Right lobe of liver (tissue), 6 donors: ENCODE measurements around the gene SERPINB10. TPM values are rescaled to one million over a fixed set of nuclear protein-coding genes. Genes with fewer than 3 reads are reported as not detected.

ENCODE experiments used
- ATAC-seq, 4 donors: fragments of 200-7000 bp; cut with Tn5 transposase; one replicate each; pipeline ENCODE4 v1.9.1; 2020; ENCODE audit warnings: mild to moderate bottlenecking in 4 of 4, moderate library complexity in 4 of 4
- DNase-seq, 3 donors: peaks; one replicate each; pipeline ENCODE4 v3.0.0-alpha.2; 2020
- H3K27ac ChIP-seq, 3 donors: fragments of 200-600 bp; one replicate each; pipeline ENCODE4 v1.8.0; 2022
- H3K27me3 ChIP-seq, 2 donors: fragments of 200-600 bp; one replicate each; pipeline ENCODE4 v1.8.0; 2022
- H3K36me3 ChIP-seq, 4 donors: fragments of 200-600 bp; sonication (generic) in 1 of 4; one replicate each; pipeline versions ENCODE4 v1.5.1 to v1.8.0; 2017 to 2022; ENCODE audit warnings: control low read depth in 1 of 4
- H3K4me1 ChIP-seq, 4 donors: fragments of 200-600 bp; sonication (generic) in 1 of 4; one replicate each; pipeline versions ENCODE4 v1.5.1 to v1.8.0; 2017 to 2022; ENCODE audit warnings: control low read depth in 1 of 4
- H3K4me3 ChIP-seq, 3 donors: fragments of 200-600 bp; one replicate each; pipeline ENCODE4 v1.8.0; 2022
- H3K9me3 ChIP-seq, 4 donors: fragments of 200-600 bp; sonication (generic) in 1 of 4; one replicate each; pipeline versions ENCODE4 v1.5.1 to v1.8.0; 2017 to 2022; ENCODE audit warnings: control low read depth in 1 of 4
- POLR2A ChIP-seq: fragments of 450-650 bp; IDR thresholded peaks from one replicate; pipeline ENCODE4 v1.6.1; 2017; ENCODE audit warnings: antibody characterized with exemption, mild to moderate bottlenecking
- WGBS: methylation state at CpG from one replicate; pipeline ENCODE4 v1.1.6; 2018; ENCODE audit warnings: low coverage, low lambda C conversion rate; ENCODE audit not compliant: insufficient coverage; ENCODE audit errors: missing lambda C conversion rate; 5-methylcytosine and 5-hydroxymethylcytosine counted together
- intact Hi-C, 2 donors: fragments of 100-400 bp; cut with DNase I; formaldehyde crosslinking; loops; one replicate each; pipeline versions ENCODE4 v1.11.2 to v1.14.1; 2022
- total RNA-seq, 6 experiments: library from RNA; depleted of rRNA in 2 of 6; stranded (reverse); fragments of >200 nt in 2 of 6; fragmentation: NEBNext Ultra II Directional in 3 of 6; extraction: Animal tissue kit (Norgen Biotek cat#: 25700) in 3 of 6; gene quantifications; one replicate each; pipeline versions ENCODE4 v1.1.0 to v1.2.4, GENCODE V29; 2016 to 2023
- TF ChIP-seq, protein P1 (sequence below), 4 donors: fragments of 200-600 bp in 3 of 4; fragments of 450-650 bp in 1 of 4; IDR thresholded peaks; one replicate each; pipeline versions ENCODE4 v1.5.1 to v1.8.0; 2016 to 2022; ENCODE audit warnings: antibody characterized with exemption in 4 of 4, mild to moderate bottlenecking in 2 of 4
- donor health status: DM: no; HTN: yes; CAD: no.
- donor health status: DM: no; HTN: no; CAD: no.
- donor health status: DM: no; HTN: no; CAD: no.
- donor health status: DM: no; HTN: yes; CAD: no.
- donor health status: DM: no; HTN: yes; CAD: no.

The SERPINB10 gene
- total RNA-seq, 6 experiments from 2014 or later = 0.24 TPM; not detected in 5

DNA sequence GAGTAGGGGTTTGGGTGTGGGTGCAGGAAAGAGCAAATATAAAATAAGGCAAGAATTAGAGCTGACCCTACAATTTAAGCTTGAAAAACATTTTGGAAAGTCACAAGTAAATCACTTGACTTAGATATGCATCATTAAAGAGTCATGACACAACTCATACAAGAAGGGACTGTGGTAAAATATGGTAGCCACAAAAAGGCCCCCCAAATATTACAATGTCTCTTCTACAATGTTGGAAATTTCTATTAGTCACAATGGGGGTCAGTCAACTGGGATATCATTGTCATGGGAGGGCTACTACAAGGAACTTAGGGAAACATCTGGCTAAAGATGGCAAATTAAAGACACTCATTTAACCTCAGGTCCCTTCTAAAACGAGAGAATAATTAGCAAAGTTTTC is 35.9 kb upstream of the SERPINB10 start:
- no peaks in the 10 kb centered on the region for H3K9me3 ChIP-seq
- H3K27me3 ChIP-seq = no peaks in the 10 kb centered on the region
- no peak overlapping the region for H3K27ac ChIP-seq
- 40% methylated on average over 1 of the region's 1 CpG for WGBS
- no peak for TF ChIP-seq POLR2A
- TF ChIP-seq, protein P1, sequence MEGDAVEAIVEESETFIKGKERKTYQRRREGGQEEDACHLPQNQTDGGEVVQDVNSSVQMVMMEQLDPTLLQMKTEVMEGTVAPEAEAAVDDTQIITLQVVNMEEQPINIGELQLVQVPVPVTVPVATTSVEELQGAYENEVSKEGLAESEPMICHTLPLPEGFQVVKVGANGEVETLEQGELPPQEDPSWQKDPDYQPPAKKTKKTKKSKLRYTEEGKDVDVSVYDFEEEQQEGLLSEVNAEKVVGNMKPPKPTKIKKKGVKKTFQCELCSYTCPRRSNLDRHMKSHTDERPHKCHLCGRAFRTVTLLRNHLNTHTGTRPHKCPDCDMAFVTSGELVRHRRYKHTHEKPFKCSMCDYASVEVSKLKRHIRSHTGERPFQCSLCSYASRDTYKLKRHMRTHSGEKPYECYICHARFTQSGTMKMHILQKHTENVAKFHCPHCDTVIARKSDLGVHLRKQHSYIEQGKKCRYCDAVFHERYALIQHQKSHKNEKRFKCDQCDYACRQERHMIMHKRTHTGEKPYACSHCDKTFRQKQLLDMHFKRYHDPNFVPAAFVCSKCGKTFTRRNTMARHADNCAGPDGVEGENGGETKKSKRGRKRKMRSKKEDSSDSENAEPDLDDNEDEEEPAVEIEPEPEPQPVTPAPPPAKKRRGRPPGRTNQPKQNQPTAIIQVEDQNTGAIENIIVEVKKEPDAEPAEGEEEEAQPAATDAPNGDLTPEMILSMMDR (IDR thresholded peaks at IDR 0.05) = no peak
- ATAC-seq (no peak), DNase-seq (no peak)
- no peaks in the 10 kb centered on the region for H3K4me1 ChIP-seq
- H3K36me3 ChIP-seq = no peaks in the 10 kb centered on the region
- intact Hi-C loops = no loop called here
- no peak overlapping the region for H3K4me3 ChIP-seq

DNA sequence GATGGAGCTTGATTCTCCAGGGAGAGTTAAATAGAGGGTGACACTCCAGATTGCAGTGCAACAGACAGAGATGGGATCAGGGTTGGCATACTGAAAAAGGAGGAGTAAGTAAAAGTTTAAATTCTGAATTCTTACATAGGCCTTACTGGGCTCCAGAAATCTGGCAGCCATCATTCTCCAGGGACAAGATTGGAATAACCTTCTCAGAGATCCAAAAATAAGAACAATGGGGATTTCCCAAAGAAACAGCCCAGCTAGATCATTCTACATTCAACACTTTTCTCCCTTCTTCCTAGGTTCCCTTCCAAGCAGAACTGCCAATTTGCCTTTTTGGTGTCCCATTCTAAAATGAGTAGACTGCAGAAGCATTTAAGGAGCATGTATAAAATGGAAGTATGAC is 35.2 kb upstream of the SERPINB10 start:
- Histone ChIP-seq H3K27me3 (no peaks in the 10 kb centered on the region), H3K9me3 (no peaks in the 10 kb centered on the region), H3K4me3 (no peak overlapping the region), H3K36me3 (no peaks in the 10 kb centered on the region), H3K27ac (no peak overlapping the region), H3K4me1 (no peaks in the 10 kb centered on the region)
- DNase-seq = no peak
- no peak for ATAC-seq
- intact Hi-C loops = no loop called here
- TF ChIP-seq POLR2A = no peak

DNA sequence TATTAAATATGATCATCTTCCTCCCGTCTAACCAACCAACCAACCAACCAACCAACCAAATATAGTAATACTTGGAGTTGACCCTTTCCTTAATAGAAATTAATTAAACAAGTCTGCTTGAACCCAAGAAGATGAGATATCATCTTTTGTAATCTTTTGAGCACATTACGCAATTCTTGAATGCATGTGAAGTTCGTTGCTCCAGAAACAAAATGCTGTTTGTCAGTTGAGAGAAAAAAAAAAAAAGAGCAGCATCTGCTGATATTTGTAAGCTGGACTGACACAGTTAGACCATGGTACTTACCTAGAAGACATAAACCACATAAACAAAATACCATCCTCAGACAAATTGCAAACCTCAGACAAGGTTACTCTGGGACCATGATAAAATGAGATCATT is 29.4 kb upstream of the SERPINB10 start:
- ATAC-seq (no peak), DNase-seq (no peak)
- Histone ChIP-seq H3K4me1 (no peaks in the 10 kb centered on the region), H3K27me3 (no peaks in the 10 kb centered on the region), H3K9me3 (no peaks in the 10 kb centered on the region), H3K4me3 (no peak overlapping the region), H3K36me3 (no peaks in the 10 kb centered on the region), H3K27ac (no peak overlapping the region)
- 47% methylated on average over 3 of the region's 3 CpGs for WGBS
- intact Hi-C loops = no loop called here
- TF ChIP-seq POLR2A = no peak
- TF ChIP-seq, protein P1 (IDR thresholded peaks at IDR 0.05) = no peak

DNA sequence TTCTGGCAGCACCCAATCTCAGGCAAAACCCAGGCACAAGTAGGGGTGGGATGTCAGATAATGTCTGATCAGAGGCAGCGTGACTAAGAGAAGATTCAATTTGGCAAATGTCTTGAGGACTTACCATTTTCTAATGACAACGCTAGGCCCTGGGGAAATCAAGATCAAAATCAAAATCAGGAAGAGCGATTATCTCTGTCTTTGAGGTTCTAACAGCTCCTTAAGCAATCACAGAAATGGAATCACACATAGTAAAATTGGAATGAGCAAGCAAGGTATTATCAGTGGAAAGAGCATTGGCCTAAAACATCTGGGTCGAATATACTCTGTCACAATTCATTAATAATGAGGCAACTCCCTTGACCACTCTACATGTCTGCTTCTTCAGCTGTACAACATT is 28.8 kb upstream of the SERPINB10 start:
- DNase-seq (no peak), ATAC-seq (no peak)
- no peaks in the 10 kb centered on the region for H3K4me1 ChIP-seq
- no peaks in the 10 kb centered on the region for H3K36me3 ChIP-seq
- H3K27me3 ChIP-seq = no peaks in the 10 kb centered on the region
- no peaks in the 10 kb centered on the region for H3K9me3 ChIP-seq
- WGBS = 71% methylated on average over 4 of the region's 4 CpGs
- no peak overlapping the region for H3K27ac ChIP-seq
- intact Hi-C loops = no loop called here
- no peak overlapping the region for H3K4me3 ChIP-seq
- TF ChIP-seq, protein P1 (IDR thresholded peaks at IDR 0.05) = no peak

DNA sequence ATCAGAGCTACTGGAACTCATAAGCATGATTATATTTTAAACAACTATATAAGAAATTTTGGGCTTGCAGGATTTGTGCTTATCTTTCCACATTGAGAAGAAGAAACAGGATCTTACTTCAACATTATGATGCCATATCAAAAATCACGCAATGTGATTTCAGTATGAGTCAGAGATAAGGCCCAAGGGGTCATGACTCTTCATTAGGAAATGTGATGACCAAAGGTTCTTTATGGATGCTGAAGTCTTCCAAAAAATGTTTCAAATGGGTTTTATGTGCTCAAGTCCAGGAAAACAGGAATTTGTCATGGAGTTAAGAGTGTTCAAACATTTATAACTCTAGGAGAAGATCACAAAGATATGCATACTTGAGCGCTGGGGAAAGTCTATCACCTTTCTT is 28.0 kb upstream of the SERPINB10 start:
- TF ChIP-seq, protein P1 (IDR thresholded peaks at IDR 0.05) = no peak
- TF ChIP-seq POLR2A = no peak
- Histone ChIP-seq H3K9me3 (no peaks in the 10 kb centered on the region), H3K4me1 (no peaks in the 10 kb centered on the region), H3K4me3 (no peak overlapping the region), H3K36me3 (no peaks in the 10 kb centered on the region), H3K27ac (no peak overlapping the region), H3K27me3 (no peaks in the 10 kb centered on the region)
- intact Hi-C loops = no loop called here
- DNase-seq (no peak), ATAC-seq (peak in 1 of 4 donors; percentile 24)
- 39% methylated on average over 2 of the region's 2 CpGs for WGBS
